Measurements from ENCODE around the gene ZSCAN10.

The ZSCAN10 gene

GRCh38 chr16:3091551-3091950, 7.5 kb downstream of the ZSCAN10 start:
- in situ Hi-C loops (cut with HindIII; ENCODE audit: low sequenced_read_pairs) = no loop called here
- no peak for TF ChIP-seq CTCF (IDR thresholded peaks at IDR 0.05; ENCODE audit: low read depth, low read length, missing control alignments)

GRCh38 chr16:3089717-3090592, 9.1 kb downstream of the ZSCAN10 start:
- DNase-seq (ENCODE audit: low read depth) = no peak
- H3K4me3 ChIP-seq (ENCODE audit: low read depth, low read length) = no peak overlapping the region
- in situ Hi-C loops (cut with HindIII; ENCODE audit: low sequenced_read_pairs) = no loop called here
- no peak for TF ChIP-seq CTCF (IDR thresholded peaks at IDR 0.05; ENCODE audit: low read depth, low read length, missing control alignments)

More at GRCh38 chr16:3091551-3091950, 7.5 kb downstream of the ZSCAN10 start:
- no peak overlapping the region for H3K4me3 ChIP-seq (ENCODE audit: low read depth, low read length)
- DNase-seq (ENCODE audit: low read depth) = no peak

GRCh38 chr16:3088925-3089716, 10.0 kb downstream of the ZSCAN10 start:
- no peak for DNase-seq (ENCODE audit: low read depth)
- TF ChIP-seq CTCF (IDR thresholded peaks at IDR 0.05; ENCODE audit: low read depth, low read length, missing control alignments) = no peak
- in situ Hi-C loops (cut with HindIII; ENCODE audit: low sequenced_read_pairs) = no loop called here
- no peak overlapping the region for H3K4me3 ChIP-seq (ENCODE audit: low read depth, low read length)

- no peak overlapping the region for H3K4me3 ChIP-seq (ENCODE audit: low read depth, low read length)
- TF ChIP-seq CTCF (IDR thresholded peaks at IDR 0.05; ENCODE audit: low read depth, low read length, missing control alignments) = no peak
- DNase-seq (ENCODE audit: low read depth) = no peak
- in situ Hi-C loops (cut with HindIII; ENCODE audit: low sequenced_read_pairs) = no loop called here
Observed at GRCh38 chr16:3088450-3088849, 10.6 kb downstream of the ZSCAN10 start.

GRCh38 chr16:3087243-3088235, 11.6 kb downstream of the ZSCAN10 start:
- DNase-seq (ENCODE audit: low read depth) = no peak
- in situ Hi-C loops (cut with HindIII; ENCODE audit: low sequenced_read_pairs) = no loop called here
- peak; percentile 4 for TF ChIP-seq CTCF (IDR thresholded peaks at IDR 0.05; ENCODE audit: low read depth, low read length, missing control alignments)
- H3K4me3 ChIP-seq (ENCODE audit: low read depth, low read length) = no peak overlapping the region

Measured in astrocyte of the cerebellum (primary cell).